NCI-H2171 treated with DMSO at 0.1 percent for 48 hours (cell line): Measurements from ENCODE around the gene PDE2A.
A peak's percentile ranks its signal among the peaks of the same experiment; 100 is the strongest.

ENCODE experiments used
- DNase-seq: peaks from one replicate; lab custom pipeline; 2025; lab: John Stamatoyannopoulos, UW

The PDE2A gene

GRCh38 chr11:72657411-72658100 lies 16.7 kb downstream of the PDE2A start:
- no peak for DNase-seq

GRCh38 chr11:72655896-72656464 lies 18.2 kb downstream of the PDE2A start:
- DNase-seq: no peak

- DNase-seq: no peak
Observed at GRCh38 chr11:72655014-72655413, 19.2 kb downstream of the PDE2A start.

GRCh38 chr11:72653649-72654048 lies 20.6 kb downstream of the PDE2A start:
- DNase-seq: no peak

GRCh38 chr11:72652873-72653630 lies 21.2 kb downstream of the PDE2A start:
- DNase-seq: peak; percentile 69

- DNase-seq: no peak
Observed at GRCh38 chr11:72652133-72652532, 22.1 kb downstream of the PDE2A start.

- no peak for DNase-seq
Observed at GRCh38 chr11:72649215-72649976, 24.8 kb downstream of the PDE2A start.

GRCh38 chr11:72648384-72649136 lies 25.7 kb downstream of the PDE2A start:
- DNase-seq: no peak

GRCh38 chr11:72647882-72648281 lies 26.3 kb downstream of the PDE2A start:
- no peak for DNase-seq

GRCh38 chr11:72646472-72646871 lies 27.8 kb downstream of the PDE2A start:
- no peak for DNase-seq

- no peak for DNase-seq
Observed at GRCh38 chr11:72646024-72646423, 28.2 kb downstream of the PDE2A start.

GRCh38 chr11:72643547-72643946 lies 30.7 kb downstream of the PDE2A start:
- DNase-seq: no peak

GRCh38 chr11:72642884-72643522 lies 31.2 kb downstream of the PDE2A start:
- DNase-seq: peak; percentile 68

GRCh38 chr11:72642043-72642883 lies 32.0 kb downstream of the PDE2A start:
- DNase-seq: no peak

- no peak for DNase-seq
Observed at GRCh38 chr11:72641522-72642042, 32.6 kb downstream of the PDE2A start.

GRCh38 chr11:72639502-72640375 lies 34.5 kb downstream of the PDE2A start:
- no peak for DNase-seq

GRCh38 chr11:72637926-72638325 lies 36.3 kb downstream of the PDE2A start:
- no peak for DNase-seq

GRCh38 chr11:72637198-72637597 lies 37.0 kb downstream of the PDE2A start:
- DNase-seq: peak; percentile 16

- DNase-seq: no peak
Observed at GRCh38 chr11:72636376-72636775, 37.8 kb downstream of the PDE2A start.
